HT-29 (cell line): ENCODE measurements around the gene MIER2. TPM values are rescaled to one million over a fixed set of nuclear protein-coding genes. Genes with fewer than 3 reads are reported as not detected.
"Not testable (repeated sequence)": the region's sequence is repeated elsewhere in the genome, so short reads cannot be mapped to it uniquely, and the experiment has no call there.

Source experiments
- DNase-seq: peaks from one replicate; pipeline ENCODE4 v3.0.0-alpha.2; 2015; ENCODE audit warnings: low spot score
- total RNA-seq: library from RNA; depleted of rRNA; stranded (reverse); fragments of >200 nt; shearing (Covaris generic); gene quantifications from 2 replicates; pipeline ENCODE4 v1.2.3, GENCODE V29; 2014; rRNA removed

The MIER2 gene
- 20.8 and 29.8 TPM in 2 replicates for total RNA-seq

GRCh38 chr19:344625-345319, at the start of gene MIER2:
Gene MIER2 (minus strand): TSS chr19:344796. CDS start chr19:344782, 14 bp downstream.
- DNase-seq = peak; percentile 49

DNA sequence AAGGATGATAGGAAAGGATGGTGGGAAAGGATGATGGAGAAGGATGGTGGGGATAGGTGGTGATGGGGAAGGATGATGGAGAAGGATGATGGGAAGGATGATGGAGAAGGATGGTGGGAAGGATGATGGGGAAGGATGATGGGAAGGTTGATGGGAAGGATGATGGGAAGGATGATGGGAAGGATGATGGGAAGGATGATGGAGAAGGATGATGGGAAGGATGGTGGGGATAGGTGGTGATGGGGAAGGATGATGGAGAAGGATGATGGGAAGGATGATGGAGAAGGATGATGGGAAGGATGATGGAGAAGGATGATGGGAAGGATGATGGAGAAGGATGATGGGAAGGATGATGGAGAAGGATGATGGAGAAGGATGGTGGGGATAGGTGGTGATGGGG, 49.0 kb upstream of the MIER2 start:
- not testable (repeated sequence) for DNase-seq

- DNase-seq = no peak
Observed at GRCh38 chr19:392375-392970, 47.9 kb upstream of the MIER2 start.

- DNase-seq = no peak
Observed at GRCh38 chr19:391726-392374, 47.3 kb upstream of the MIER2 start.

GRCh38 chr19:391207-391557, 46.6 kb upstream of the MIER2 start:
- no peak for DNase-seq

GRCh38 chr19:390386-391206, 46.0 kb upstream of the MIER2 start:
- no peak for DNase-seq

- no peak for DNase-seq
Observed at GRCh38 chr19:389935-390289, 45.3 kb upstream of the MIER2 start.

- DNase-seq = no peak
Observed at GRCh38 chr19:389255-389934, 44.8 kb upstream of the MIER2 start.

DNA sequence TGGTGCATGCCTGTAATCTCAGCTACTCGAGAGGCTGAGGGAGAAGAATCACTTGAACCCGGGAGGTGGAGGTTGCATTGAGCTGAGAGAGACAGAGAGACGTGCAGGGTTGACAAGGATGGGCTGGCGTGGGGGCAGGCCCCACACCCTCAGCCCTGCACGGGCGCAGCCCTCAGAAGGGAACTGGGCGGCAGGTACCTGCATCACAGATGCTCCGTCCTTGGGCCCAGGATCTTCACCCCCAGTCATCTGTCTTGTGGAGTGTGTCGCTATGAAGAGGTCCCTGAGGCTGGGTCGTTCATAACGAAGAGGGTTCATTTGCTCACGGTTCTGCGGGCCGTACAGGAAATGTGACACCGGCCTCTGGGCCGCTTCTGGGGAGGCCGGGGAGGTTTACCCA, 44.1 kb upstream of the MIER2 start:
- no peak for DNase-seq

DNA sequence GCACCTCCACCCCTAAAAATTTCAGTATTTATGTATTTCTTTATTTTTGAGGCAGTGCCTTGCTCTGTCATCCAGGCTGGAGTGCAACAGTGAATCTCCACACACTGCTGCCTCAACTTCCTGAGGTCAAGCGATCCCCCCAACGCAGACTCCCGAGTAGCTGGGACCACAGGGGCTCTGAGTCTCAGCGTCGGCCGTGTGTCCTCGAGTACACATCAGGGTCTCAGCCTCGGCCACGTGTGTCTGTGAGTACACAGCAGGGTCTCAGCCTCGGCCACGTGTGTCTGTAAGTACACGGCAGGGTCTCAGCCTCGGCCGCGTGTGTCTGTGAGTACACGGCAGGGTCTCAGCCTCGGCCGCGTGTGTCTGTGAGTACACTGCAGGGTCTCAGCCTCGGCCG, 43.2 kb upstream of the MIER2 start:
- DNase-seq = no peak

- DNase-seq = not testable (repeated sequence)
Observed at GRCh38 chr19:386632-387301, 42.2 kb upstream of the MIER2 start.

- not testable (repeated sequence) for DNase-seq
Observed at GRCh38 chr19:386189-386588, 41.6 kb upstream of the MIER2 start.

DNA sequence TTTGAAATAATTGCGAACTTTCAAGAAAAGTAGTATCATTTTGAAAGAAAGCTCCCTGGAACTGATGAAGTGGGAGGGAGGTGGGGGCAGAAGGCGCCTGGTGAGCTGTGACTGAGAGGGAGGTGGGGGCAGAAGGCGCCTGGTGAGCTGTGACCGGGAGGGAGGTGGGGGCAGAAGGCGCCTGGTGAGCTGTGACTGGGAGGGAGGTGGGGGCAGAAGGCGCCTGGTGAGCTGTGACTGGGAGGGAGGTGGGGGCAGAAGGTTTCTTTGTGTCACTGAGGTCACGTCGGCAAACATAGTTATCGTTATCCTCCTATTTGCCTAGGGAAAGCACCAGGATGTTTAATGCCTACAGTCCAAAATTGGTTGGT, 40.2 kb upstream of the MIER2 start:
- DNase-seq = no peak

DNA sequence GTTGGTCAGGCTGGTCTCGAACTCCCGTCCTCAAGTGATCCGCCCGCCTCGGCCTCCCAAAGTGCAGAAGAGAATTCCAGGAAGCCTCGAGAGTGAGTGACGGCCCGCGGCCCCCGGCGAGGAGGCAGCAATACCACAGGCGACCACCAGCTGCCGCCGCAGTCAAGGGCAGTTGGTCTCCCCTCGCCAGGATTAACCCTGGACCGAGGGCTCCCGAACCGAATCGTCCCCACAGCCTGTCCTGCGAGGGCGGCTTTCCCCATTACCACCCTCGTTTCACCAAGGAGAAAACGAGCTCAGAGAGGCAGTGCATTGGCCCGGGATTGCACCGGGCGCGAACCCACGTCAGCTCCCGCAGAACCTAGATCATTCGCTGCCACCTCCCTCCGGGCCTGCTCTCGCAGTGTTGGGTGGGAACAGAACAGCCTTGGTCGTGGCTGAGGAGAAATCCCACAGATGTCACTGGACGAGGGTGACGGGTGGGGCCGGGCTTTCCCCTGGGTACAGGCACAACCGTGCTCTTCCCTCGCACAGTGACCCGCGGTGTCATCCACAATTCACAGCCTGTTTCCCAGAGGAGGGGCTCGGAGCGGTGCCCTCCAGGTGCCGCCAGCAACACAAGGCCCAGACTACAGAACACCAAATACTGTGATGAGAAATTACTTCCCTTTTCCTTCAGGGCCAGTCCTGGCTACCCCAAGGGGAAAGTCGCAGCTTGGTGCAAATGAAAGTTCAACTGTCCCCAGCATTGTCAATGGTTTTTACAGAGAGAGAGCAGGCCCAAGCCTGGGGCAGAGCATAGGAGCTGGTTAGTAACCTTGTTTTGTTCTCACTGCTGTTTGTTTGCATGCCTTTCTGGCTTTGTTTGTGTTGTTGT, 39.6 kb upstream of the MIER2 start:
- DNase-seq = no peak

GRCh38 chr19:383040-383439, 38.4 kb upstream of the MIER2 start:
- DNase-seq = no peak

- not testable (repeated sequence) for DNase-seq
Observed at GRCh38 chr19:382578-382977, 38.0 kb upstream of the MIER2 start.

GRCh38 chr19:381901-382300, 37.3 kb upstream of the MIER2 start:
- not testable (repeated sequence) for DNase-seq

DNA sequence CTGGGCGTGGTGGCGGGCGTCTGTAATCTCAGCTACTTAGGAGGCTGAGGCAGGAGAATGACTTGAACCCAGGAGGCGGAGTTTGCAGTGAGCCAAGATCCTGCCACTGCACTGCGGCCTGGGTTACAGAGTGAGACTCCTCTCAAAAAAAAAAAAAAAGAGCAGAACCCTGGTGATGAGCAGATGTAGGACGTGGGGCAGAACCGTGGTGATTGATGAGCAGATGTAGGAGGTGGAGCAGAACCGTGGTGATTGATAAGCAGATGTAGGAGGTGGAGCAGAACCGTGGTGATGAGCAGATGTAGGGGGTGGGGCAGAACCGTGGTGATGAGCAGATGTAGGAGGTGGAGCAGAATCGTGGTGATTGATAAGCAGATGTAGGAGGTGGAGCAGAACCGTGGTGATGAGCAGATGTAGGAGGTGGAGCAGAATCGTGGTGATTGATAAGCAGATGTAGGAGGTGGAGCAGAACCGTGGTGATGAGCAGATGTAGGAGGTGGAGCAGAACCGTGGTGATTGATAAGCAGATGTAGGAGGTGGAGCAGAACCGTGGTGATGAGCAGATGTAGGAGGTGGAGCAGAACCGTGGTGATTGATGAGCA, 36.1 kb upstream of the MIER2 start:
- not testable (repeated sequence) for DNase-seq

DNA sequence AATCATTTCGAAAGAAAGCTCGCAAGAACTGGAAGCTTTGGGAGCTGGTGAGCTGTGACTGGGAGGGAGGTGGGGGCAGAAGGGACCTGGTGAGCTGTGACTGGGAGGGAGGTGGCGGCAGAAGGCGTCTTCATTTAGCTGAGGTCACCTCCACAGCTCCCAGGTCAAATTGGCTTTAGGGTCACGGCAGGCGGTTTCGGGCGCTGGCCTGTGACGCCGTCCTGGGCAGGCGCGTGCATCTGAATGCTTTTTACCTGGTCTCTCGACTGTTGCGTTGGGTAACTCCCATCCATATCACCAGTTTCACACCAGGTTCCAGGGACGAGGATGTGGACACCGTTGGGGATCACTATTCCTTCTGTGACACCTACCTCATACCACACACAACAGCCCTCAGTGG, 35.2 kb upstream of the MIER2 start:
- DNase-seq = no peak

DNA sequence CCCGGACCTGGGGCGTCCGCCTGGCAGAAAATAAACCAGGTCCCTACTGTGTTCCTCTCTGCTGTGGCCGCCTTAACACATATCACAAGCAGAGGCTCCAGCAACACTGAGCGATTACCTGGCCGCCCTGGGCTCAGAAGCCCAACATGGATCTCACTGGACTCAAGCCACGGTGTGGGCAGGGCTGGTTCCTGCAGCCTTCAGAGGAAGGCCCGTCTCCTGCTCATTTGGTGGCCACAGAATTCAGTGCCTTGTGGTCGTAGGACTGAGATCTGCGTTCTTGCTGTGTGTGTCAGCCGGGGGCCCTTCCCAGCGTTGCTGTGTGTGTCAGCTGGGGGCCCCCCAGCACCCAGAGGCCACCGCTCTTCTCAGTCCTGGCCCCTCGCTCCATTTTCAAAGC, 34.1 kb upstream of the MIER2 start:
- no peak for DNase-seq
